Hippocampal formation (tissue), 2 donors: ENCODE measurements around the gene STAC.

Source experiments
- DNase-seq, 2 donors: peaks; one replicate each; lab custom pipeline; 2025; lab: John Stamatoyannopoulos, UW

Gene STAC, protein sequence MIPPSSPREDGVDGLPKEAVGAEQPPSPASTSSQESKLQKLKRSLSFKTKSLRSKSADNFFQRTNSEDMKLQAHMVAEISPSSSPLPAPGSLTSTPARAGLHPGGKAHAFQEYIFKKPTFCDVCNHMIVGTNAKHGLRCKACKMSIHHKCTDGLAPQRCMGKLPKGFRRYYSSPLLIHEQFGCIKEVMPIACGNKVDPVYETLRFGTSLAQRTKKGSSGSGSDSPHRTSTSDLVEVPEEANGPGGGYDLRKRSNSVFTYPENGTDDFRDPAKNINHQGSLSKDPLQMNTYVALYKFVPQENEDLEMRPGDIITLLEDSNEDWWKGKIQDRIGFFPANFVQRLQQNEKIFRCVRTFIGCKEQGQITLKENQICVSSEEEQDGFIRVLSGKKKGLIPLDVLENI

DNA sequence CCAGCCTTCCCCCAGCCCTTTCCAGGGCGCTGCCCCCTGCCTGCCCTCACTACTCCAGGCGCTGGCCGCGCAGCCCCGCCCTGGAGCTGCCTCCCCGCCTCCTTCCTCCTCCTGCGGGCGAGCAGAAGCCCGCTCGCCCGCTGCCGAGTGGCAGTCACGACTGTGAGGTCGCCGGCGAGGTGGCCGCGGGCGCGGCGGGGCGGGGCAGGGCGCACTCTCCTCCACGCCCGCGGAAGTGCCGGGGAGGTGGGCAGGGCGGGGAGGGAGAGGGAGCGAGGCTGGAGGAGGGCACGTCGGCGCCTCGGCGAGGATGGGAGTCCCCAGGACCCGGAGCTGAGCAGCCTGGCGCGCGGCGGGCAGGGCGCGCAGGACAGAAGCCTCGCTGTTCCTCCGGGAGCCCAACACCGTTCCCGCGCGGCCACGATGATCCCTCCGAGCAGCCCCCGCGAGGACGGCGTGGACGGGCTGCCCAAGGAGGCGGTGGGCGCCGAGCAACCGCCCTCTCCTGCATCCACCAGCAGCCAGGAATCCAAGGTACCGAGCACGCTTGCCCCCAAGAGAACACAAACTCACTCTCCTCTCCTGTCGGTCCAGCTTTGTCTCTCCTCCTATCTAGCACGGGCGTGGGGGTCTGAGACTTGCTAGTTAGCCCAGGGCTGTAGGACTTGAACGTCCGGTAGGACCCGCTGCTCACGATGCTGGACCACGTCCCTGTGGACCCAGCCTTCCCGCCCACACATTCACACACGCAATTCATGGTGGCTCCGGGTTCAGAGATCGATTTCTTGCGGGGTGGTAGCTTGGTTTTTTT, at the start of gene STAC:
Gene STAC, plus strand, starts transcription at position 284 of the 811 bp plus-strand sequence. Its CDS starts 140 bp downstream, at position 424.
- DNase-seq = no peak

DNA sequence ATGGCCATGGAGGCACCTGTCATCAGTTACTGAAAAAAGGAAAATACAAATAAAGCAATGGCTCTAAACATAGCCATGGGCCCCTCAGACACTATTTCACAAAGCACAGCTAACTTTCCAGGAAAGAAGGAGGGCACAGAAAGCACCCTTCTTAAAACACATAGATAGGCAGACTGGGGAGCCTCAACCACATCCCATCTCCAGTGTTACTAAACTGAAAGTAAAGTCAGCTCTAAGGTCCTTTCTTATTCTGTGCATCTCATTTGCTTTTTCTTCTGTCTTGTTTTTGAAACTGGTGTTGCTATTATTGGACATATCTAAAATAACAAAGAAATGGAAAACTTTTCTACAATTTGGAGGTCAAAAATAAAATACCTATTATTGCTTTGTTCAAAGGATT, 48.2 kb upstream of the STAC start:
- no peak for DNase-seq

DNA sequence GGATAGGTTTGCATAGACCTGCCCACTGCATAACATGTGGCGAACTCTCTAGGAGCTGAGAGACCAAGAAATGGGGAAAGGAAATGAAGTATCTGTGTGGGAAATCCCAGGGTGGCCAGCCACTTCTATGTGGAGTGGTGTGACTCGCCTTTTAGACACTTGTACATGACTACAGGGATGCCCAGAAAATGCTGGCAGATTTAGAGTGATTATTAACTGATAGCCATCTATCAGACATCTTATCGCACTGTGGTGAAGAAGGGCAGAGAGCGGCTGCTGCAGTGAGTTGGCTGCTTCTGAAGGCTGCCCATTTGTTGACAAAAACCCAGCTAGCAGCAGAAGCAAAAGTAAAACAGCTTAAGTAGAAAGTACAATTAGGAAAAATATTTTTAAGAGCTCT, 18.1 kb upstream of the STAC start:
- no peak for DNase-seq

DNA sequence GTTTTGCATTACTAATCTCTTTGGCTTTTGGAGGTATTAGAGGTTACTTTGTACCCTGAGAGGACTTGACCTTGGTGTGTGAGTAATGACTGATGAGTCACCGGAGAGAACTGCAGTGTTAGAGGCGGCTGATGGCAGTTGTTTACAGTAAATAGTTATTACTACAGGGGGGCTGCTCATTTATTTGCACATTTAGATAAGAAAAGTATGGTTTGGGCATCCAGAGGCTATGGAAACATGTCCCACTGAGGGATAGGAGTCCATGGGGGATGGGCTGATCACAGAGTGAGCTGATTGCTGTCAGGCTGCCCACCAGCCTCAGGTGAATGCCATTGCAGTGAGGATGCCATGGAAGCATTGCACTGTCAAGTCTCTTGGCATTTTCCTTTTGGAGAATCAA, 17.3 kb upstream of the STAC start:
- DNase-seq = no peak

DNA sequence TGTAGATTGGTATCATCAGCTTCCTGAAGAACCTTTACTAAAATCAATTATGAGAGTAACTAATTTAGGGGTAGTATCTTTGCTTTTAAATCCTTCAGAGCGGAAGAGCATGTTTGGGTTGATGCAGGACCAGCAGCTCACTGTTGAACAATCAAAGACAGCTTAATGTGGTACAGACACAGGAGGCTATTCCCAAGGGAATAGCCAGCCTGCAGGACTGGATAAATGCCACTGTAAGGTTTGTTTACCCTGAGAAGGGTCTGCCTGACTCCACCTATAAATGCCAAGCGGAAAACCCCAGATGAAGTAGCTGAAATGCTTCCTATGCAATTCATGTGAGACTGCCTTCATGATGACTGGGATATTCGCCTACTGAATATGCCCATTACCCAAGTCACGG, 16.0 kb upstream of the STAC start:
- no peak for DNase-seq

DNA sequence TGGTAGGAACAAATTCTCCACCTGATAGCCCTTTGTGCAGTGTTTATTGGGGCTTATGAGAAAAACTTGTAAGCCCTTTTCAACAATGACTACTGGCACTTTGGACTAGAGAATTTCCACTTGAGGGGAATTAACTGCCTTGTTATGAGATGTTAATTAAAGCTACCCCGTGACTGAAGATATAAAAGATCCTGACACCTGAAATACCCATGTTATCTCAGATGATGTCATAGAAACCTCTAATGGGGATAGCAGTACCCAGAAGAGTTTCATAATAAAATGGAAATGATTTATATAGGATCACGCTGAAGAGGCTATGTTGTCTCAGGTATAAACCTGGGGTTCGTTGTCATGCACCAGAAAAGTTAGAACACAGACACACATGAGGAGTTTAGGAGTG, 14.5 kb upstream of the STAC start:
- no peak for DNase-seq

DNA sequence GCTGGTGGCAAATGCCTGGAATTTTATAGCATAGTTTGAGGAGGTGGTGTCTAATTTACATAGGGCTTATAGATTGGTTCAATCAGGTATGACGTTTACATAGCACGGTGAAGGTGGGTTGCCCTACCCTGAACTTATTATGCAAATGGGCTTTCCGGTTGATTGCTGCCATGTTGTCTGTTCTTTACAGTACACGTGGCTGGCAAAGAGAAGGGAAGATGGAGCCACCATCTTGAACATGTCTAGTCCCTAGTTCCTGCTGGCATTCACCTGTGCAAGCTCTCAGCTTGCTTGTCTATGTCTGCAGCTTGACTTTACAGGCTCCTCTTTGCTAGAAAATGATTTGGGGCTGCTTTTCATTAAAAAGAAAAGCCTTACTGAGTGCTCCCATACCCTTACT, 14.0 kb upstream of the STAC start:
- no peak for DNase-seq

DNA sequence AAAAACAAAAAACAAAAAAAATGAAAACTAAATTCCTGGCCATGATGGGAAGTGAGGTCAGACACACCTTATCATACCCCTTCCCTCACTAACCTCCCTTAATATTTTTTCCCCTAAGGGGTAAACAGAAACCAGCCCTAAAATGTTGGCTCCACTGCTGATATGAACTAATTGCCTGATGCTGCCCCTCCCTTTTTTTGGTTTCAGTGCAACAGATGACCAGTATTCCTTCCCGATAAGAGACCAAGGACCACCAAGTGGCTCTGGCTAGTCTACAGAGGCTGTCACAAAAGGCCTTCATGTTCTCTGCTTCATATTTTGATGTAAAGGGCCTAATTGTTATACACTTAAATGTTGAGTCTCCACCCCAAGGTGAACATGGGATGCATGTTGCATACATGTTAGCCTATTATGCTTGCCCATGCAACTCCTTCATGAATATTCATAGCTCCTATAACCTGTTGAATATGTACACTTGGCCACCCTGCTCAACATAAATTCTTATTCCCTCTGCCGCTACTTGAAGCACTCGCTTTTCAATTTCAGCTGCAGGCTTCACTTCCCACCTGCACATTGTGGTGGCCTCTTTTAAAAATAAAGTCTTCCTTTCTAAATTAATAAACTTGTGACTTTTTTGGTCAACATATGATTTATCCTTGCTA, 12.3 kb upstream of the STAC start:
- no peak for DNase-seq

DNA sequence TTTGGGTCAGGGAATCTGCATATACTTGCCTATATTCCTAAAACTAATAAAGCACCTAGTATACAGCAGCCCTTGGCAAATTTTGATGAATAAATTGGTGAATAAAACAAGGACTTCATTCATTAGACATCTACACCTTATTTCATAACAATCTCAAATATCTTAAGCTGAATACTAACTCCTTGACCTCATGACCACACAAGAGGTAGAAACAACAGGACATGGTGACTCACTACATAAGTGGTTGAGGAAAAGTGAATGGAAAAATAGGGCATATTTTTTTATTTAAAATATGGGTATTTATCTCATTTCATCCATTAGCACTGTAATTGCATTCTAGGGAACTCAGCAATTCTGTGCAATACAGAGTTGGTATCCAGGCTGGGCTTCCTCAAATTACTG, 7.8 kb upstream of the STAC start:
- DNase-seq = no peak

DNA sequence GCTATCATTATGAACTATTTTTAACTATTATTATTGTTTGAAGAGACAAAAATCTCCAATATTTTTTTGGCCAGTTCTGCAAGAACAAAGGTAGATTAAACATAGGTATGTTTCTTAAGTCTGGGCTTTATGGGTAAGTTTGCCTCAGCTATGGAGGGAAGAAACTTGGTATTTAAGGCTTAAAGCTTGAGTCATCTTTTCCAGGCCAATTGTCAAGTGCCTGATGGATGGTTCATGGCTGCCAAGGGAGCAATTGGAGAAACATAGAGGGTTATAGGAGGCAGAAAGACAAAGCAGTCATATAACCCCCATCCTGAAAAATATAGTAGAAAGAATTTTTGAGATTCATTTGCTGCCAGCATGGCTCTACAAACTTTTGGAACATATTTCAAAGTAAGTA, 7.2 kb upstream of the STAC start:
- DNase-seq = no peak

DNA sequence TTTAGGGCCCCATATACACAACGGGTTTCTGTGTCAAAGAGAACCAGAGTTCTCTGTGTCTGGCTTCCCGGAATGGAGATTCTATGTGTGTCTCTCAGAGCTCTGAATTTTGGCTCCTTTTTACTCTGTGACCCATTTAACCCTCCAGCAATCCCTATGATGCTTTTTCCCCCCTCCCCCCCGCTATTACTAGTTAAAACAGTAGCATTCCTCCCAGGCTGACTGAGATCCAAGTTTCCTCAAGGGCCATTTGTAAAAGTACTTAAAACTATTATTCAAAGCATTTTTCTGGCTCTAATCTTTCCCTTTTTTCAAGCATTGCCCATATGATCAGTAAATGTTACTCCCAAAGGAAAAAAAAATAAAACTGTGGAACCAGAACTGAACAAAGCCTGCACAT, 6.6 kb upstream of the STAC start:
- DNase-seq = no peak

DNA sequence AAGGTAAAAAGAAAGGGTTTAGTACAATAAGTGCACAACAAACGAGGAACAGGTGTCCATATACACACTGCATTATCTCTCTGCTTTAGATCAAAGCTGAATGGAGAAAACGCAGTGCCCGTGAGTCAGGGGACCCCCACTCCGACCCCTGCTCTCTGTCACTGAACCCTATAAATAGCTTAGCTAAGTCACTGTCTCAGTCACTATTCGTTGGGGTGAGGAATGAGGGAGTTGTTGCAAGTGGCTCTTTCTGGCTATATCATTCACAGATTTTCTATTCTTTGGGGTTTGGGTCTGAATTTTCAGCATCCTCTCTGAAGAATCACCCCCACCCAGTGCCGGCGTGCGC, 458 bp upstream of the STAC start:
- no peak for DNase-seq

DNA sequence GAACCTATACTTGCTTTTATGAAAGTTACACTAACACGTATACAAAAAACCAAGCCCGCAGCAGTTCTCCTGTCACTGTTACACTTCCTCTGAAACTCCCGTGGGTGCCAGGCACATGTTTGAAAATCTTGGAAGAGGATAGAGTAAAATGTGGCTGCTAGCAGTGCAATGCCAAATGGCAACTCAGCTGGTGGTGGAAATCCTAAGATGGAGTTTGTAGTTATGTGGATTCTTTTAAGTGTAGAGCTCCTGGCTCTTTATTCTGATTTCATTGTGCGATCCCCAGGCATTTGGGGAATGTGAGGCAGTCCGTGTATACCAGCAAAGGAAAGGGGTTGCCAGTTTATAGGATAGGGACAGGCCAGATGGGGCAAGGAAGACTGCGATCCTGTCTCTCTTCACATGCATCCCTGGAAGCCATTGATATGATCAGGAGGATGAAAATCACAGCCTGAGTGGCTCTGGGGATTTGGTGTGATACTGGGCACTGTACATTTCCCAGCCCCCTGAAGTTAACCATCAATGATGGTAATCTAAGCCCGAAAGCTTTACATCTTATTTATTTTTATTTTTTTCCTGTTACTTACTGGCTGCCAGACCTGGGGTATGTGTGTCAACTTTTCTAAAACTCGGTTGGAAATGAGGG, 1.1 kb downstream of the STAC start:
- no peak for DNase-seq

DNA sequence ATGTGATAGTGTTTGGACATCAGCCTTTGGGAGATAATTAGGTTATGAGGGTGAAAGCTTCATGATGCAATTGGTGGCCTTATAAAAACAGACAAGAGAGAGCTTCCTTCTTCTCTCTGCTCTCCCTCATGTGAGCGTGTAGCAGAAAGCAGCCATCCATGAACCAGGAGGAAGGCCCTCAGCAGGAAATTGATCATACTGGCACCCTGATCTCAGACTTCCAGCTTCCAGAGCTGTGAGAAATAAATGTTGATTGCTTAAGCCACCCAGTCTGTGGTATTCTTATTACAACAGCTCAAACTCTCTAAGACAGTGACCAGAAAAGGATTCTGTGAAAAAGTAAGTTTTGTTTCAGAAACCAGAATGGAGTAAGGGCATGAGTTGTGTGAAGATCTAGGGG, 13.3 kb downstream of the STAC start:
- no peak for DNase-seq

DNA sequence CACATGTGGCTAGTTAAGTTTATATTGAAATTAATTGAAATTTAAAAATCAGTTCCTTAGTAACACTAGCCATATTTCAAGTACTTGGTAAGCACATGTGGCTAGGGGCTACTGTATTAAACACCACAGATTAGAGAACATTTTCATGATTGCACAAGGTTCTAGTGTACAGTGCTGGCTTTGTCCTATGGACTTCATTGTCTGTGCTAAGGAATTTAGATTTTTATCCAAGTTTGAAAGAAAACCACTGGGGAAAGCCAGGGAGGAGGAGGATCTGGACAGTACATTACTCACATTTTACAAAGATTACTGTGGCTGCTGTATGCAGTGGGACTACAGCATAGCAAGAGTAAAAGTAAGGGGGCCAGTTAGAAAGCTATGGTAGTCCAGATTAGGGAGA, 13.9 kb downstream of the STAC start:
- no peak for DNase-seq

DNA sequence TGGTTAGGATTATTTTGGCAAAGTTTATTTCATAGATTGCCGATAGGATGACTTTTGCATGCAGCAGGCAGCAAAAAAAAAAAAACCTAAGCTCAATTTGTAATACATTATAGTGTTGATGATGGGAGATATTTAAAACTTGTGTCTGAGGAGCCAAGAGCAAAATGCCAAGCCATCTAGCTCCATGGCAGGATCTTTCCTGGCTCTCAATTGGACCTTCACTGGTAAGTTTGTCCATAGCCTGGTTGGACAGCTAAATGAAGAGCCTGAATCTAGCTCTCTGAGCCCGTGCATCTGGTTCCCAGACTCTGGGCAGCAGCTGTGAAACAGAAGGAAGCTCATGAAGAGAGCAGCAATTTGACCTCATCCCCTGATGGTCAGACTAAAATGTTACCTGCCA, 17.5 kb downstream of the STAC start:
- no peak for DNase-seq

DNA sequence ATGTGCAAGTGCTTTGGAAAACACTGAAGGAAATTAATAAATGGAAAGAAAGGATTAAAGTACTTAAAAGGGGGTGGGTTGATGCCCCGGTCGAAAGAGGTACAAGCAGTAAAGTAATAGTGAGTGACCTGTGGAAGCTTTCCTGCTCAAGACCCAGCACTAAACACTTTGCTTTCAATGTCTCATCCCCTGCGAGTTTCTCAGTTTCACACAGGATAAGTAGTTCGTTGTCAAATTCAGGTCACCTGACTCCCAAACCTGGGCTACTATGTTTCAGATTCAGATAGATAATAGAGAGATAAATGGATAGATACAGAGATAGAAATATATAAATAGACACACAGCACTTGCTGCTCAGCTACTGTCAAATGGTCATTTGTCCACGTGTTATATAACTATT, 19.6 kb downstream of the STAC start:
- no peak for DNase-seq

DNA sequence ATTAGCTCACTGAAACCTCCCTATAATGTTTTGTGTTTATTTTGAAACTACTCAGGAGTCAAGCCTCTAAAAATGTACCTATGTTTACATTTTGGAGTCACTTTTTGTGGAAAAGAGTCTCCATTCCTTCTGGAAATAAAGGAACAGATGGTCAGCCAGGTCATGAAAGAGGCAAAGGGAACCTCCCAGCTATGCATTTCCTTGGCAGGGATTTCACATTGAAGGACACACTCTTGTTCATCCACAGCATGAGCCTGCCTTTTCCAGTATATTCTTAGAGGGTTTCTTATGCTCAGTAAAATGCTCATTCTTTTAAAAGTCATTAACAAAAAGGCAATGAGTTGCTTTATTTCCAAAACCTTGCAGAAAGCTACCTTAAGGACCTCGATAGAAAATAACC, 20.8 kb downstream of the STAC start:
- DNase-seq = no peak

DNA sequence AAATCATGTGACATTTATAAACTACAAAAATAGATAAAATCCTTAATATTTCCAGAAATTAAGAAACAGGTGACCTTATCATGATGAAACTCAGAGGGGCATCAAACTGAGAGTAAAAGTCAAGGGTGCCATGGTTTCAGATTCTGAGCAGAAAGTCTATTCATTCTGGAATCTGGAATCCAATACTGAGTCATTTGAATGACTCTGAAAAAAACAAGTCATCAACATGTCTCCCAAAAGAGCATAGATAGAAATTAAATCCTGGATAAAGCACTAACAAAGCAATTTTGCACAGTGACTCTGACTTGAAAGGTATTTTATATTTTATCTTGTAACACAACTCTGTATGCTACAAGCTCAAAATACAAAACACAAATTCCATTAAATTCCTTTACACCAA, 23.4 kb downstream of the STAC start:
- DNase-seq = no peak

DNA sequence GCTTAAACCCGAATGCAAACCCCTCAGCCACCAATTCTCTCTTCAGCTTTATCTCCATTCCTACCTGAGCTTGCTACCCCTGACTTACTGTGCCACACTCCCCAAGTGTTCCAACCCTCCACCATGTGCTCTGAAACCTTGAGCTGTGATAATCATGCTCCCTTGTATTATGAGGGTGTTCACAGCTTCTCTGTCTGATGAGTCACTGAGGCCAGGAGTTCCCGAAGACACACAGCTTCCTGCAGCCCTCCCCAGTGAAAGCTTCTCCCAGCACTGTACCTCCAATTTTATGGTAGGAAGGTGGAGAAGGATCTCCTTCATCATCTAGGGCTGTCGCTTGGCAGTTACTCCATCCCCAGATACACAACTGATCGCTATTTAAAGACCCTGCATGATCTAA, 24.9 kb downstream of the STAC start:
- DNase-seq = no peak

DNA sequence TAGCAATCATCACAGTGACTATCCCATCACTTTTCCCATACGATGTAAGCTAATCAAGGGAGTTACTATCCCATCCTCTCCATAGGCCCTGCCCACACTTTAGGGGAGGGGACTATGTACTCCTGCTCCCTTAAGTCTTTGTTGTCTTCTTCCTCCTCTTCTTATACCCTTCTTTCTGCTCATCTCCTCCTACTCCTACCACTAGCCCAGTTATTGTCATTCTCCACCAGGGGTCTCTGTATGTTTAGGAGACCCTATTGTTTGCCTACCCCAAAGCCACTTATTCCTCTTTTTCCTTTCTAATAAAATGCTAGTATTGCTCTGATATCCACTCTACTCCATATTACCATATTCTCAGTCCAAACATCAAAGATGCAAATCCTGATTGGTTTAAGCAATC, 27.8 kb downstream of the STAC start:
- DNase-seq = no peak

DNA sequence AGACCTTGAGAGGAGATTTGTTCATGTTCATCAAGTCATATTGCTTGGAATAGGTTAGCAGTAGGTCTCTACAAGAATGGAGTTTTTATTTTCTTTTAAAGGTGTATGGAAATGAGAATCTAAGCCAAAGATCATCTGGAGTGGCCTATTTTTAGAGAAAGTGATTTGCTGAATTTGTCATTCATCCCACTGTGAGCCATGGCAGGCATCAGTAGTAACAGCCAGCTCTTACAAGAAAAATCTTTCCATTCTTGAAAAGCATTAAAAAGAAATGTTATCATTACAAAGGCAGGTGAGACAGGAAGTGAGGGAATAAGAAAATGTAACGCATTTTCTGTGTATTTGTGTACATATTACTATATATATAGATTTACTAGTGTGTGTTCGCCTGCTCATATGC, 29.6 kb downstream of the STAC start:
- DNase-seq = no peak

DNA sequence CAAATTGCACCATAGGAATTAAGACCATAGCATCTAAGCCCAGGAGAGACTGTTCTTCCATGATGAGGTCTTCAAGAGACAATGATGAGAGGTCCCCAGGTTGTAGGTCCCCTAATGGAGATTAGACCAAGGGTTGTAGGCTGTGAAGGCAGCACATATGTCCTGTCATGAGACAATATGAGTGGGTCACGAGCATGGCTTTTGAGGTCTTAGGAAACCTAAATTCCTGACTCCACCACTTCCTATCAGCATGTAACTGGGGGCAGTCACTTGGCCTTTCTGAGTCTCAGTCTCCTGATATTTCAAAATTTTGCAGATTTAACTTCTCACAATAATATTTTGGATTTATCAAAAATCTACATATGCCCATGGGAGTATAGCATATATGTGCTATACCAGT, 31.3 kb downstream of the STAC start:
- DNase-seq = no peak
